Anterior cingulate cortex (tissue), 58 donors: ENCODE data around the gene IP6K2.

Experiments
- DNase-seq, 58 donors: peaks; one replicate each; lab custom pipeline; 2025; lab: John Stamatoyannopoulos, UW

Gene IP6K2

DNA sequence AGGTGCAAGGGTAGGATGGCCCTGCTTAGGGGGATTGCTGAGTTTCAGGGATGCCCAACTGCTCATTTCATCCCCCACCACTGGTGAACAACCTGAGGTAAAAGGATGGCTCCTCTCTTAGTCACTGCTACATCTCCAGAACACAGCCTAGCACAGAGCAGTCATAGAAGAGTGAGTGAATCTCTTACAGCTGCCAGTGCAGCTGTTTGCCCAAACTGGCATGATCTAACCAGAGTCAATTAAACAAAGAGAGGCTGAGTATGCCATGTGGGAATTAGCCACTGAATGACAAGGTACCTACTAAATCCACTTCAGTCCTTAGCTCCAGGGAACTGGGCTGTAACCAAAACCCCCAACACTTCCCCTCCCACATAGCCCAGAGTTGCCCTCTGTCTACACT, 24.5 kb downstream of the IP6K2 start:
- DNase-seq, result peak in 7 of 58 donors; percentile 10 to 30 (median 21)

DNA sequence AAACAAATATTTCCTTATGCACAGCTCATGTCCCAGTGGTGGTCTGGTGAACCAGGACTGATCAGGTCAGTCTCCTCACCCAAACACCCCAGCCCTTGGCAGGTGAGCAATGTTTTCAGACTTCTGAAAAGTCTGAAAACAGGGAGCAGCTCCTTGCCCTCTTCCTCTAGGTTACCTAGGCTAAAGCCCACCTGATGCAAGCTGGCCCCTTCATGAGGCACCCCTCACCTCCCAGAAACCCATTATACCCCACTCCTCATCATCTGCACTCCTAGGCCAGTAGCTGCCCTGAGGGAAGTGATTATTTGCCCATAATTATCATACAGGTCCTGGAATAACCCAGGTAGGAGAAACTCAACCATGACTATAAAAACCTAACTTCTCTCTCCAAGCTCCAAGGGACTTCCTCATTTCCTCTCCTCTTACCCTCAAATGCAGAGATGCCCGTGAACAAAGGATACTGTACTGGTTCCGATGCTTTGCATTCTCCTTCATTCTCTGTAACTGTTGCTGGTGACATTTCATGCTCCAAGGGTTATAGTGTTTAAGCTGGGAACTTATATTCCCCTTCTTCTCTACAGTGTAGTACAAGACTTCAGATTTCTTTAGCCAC, 26.1 kb downstream of the IP6K2 start:
- no peak for DNase-seq

DNA sequence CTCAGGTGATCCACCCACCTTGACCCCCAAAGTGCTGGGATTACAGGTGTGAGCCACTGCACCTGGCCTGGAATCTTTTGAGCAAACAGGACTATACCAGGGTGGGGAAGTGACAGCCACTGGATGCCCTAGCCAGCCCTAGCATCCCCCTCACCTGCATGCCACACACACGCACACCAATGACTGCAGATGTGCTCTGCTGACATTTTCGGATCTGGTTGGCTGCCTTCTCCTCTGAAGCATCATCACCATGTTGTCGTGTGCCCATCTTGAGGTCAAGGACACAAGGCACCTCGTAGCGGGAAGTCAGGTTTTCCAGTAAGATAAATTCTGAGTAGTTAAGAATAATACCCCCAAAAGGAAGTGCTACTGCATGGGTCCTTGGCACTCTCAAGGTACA, 27.6 kb downstream of the IP6K2 start:
- DNase-seq, result no peak

DNA sequence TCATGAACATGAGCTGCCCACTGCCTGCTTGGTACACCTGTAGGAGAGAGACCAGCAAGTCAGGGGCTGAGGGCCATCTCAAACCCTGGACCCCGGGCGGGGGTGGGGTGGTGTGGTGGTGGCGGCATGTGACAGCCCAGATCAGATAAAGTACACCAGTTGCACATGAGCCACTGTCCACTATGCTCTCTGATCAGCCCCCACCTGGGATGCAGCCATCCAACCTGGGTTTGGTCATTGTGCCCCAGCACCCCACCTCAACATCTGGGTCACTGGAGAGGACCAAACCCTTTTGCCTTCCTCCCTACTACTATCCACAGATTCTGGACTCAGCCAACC, 28.3 kb downstream of the IP6K2 start:
- no peak for DNase-seq

DNA sequence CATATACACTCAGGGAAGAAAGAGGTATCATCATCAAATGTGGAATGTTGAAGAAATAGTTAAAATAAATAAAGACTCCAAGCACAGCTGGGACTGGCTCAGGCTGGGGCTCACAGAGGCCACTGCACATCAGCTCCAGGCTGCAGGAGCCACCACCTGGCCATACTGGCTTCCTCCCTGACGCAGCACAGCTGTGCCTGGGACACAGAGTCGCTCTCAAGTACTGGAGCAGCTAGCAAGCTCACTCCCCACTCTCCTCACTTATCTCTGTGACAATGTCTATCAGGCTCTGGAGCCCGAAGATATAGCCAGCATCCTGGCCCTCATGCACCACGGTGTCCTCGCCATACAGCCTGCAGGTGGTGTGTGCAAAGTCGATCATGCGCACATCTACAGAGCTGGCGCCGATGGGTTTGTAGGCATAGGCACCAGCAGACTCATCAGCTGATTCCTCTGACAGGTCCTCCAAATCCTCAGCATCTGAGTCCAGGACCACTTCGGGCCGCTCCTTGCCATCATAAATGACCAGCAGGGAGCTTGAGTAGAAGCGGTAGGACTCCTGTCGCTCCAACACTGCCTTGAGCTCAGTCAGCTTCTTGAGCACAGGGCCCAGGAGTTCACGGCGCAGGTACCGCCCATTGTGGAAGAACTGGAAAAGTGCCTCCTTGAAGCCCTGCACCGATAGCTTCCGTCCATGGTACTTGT, 28.8 kb downstream of the IP6K2 start:
- DNase-seq, result no peak

DNA sequence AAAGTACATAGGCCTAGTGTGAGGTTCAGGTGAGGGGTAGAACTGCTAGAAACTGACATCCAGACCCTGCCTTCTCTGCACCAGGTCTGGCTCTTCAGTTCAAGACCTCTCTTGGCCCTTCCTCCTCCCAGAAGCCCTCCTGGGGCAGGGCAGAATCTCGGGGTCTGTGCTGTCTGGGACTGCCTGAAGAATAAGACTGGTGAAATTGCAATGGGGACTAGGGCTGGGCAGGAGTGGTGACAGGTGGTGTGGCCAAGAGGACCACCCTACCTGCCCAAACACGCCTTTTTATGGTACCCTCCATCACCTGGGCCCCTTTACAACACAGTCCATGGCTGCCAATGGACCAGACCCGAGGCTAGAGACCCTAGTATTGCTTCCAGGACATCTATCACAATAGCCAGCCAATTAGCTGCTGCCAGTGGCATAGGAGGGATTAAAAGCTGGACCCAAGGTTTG, 29.8 kb downstream of the IP6K2 start:
- DNase-seq, result no peak

DNA sequence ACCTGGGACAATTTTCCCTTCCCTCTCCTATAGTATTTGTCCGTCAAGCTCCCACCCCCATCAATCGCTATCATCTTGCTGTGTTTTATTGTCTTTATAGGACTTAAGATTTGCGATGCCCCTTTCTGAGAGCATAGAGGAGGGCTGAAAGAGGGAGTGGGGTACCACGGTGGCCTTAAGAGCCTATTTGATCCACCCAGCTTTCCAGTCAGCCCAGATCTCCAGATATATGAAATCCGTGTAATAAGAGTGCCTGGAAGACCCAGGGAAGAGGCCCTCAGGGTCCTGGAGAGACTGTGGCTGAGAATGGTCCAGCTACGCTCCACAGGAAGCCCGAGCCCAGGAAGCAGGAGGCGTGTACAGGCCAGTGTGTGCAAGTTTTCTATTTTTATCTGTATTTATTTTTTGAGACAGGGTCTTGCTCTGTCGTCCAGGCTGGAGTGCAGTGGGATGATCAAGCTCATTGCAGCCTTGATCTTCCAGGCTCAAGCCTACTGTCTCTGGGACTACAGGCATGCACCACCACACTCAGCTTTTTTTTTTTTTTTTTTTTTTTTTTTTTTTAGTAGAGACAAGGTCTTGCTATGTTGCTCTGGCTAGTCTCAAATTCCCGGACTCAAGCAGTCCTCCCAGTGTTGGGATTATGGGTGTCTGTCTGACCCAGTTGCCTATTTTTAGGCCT, 30.3 kb downstream of the IP6K2 start:
- DNase-seq, result no peak

DNA sequence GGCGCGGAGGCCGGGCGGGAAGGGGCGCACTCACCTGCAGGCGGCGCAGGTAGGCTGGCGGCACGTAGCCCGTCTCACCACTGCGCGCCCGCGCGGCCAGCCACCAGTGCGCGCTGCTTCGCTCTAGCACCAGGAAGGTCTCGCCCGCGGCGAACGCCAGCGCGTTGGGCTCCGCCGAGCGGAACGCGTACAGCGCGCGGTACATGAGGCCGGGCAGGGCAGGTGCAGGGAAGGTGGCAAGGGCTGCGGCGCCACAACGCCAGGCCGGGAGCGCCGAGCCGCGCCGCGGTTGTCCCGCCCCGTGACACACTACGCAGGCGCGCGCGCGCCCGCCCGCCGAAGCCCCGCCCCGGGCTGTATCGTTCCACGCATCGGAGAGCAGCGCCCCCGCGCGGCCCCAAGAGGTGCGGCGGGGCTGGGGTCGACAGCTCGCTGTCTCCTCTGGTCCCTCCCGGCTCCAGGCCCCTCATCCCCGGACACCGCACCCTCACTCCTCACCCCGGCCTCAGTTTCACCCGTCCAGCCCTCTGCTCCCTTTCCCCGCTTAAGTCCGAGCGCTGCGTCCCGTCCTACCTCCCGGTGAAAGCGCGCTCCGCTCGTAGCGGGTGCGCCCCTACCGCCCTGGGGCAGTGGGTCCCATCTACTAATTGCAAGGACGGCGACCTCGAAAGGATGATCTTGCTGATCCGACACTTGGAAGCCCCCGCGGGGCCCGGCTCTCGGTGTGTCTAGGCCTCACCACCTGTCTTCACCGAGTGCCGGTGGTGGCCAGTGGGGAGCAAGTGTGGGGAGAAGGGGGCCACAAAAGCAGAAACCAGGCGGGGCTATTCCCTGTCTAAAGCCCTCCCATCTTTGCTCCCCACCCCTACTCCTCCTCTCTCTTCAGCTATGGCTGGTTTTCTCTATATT, 31.2 kb downstream of the IP6K2 start, which contains the start of gene NCKIPSD:
Gene NCKIPSD (minus strand): TSS at position 313 of the 909 bp plus-strand sequence. CDS start 108 bp downstream, at position 205.
- peak in 56 of 58 donors; percentile 26 to 90 (median 75) for DNase-seq

DNA sequence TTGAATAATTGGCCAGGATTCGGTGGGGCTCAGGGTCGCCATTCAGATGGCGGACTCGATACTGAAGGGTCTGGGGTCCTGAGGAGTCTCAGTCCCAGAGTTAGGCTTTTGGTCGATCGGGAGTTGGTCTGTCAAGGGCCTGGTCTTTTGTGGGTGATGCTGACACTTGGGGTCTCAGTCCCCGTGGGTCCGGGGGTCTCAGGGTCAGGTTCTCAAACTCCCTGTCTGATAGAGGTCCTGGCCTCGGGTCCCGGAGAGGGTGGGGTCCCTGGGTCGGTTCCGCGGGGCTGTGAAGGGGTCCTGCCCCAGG, 31.8 kb downstream of the IP6K2 start:
- no peak for DNase-seq

DNA sequence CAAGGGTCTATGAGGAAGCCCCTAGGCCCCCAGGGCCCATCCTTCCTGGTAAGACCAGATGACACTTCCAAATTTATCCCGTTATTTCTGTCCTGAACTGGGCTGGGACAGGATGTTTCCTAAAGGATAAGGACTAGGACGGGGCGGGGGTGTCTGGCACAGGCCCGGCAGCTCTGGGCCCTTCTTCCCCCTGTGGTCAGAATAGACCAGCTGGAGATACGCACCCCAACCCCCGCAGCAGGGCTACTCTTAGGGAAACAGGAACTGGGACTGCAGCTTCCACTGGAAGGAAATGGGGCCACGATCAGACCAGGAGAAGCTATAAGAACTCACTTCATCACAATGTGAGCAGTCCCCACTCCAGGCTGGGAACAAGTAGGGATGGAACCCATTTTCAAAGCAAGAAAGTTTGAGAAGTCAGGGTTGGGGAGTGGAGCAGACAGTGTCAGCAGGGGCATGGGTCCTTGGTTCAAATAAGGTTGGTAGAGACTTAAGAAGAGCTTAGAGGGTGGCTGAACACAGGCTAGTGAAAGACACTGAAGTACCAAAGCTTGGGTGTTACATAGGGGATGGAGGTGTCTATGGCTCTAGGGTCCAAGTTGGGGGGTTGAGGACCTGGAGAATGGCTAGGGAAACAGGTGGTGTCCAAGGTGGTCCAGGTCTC, 32.4 kb downstream of the IP6K2 start:
- peak in 7 of 58 donors; percentile 10 to 34 (median 19) for DNase-seq

DNA sequence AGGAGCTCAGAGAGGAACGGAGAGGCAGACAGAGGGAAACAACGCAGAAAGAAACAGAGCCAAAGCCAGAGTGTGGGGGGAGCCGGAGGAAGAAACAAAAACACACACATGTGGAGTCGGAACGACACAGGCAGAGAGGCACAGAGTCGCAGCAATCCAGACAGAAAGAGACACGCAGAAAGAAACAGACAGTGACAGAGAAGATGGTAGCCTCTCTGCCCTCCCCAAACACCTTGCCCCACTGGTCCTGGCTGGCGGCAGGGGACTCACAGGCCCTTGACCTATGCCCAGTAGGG, 33.0 kb downstream of the IP6K2 start:
- peak in 1 of 58 donors; percentile 20 for DNase-seq

DNA sequence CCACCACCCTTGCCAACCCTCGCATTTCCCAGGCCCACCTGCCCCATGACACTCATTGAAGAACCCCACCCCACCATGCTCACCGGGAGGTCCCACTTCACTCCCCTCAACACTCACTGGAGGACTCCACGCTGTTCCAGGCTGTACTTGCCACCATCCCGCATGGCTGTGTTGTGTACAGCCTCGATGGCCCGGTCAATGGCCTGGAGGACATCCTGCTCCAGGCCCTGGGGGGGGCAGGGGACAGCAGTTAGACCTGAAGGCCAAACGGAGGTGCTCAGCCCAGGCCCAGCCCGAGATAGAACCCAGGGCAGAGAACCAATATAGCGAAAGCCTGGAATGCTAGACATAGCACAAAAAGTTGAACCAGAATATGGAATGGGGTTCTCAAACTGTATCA, 34.2 kb downstream of the IP6K2 start:
- DNase-seq, result no peak

DNA sequence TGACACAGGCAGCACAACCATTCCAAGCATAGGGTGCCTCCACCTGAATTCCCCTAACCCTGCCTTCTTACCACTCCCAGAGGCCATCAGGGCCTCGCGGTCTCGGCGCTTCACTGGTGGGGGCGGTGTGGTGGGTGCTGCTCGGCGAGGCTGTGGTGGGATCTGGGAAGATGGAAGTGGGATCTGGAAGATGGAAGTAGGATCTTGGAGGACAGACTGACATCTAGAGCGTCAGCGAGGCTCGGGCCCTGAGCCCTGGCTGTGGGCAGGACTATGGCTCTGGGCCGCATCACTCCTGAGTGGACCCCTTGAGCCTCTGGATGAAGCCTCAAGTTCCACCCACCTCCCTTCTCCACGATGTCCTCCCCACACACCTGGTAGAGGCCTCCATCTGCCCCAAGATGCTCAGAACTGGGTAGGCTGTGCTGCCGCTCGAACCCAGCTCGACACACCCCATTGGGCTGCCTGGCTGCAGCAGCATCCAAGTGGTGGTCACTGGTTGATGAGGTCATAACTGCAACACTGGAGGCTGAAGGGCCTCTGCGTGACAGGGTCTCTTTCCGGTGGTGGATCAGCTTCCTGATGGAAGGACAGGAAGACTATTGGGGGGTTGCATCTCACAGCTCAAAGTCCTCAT, 34.9 kb downstream of the IP6K2 start:
- DNase-seq, result no peak

DNA sequence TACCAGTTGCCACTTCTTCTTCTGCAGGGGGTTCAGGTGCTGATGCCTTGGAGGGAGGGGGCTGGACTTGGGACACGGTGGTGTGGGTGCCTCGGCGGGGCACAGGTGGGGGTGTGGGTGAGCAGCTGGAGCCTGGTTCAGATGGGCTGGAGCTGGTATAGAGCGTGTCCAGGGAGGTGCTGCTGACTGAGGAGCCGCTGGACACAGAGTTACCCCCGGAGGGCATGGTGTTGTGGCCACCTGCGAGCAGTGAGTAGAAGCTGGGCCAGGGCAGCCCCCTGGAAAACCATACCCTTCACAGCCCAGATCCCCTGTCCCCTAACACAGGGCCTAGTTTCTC, 35.5 kb downstream of the IP6K2 start:
- no peak for DNase-seq

DNA sequence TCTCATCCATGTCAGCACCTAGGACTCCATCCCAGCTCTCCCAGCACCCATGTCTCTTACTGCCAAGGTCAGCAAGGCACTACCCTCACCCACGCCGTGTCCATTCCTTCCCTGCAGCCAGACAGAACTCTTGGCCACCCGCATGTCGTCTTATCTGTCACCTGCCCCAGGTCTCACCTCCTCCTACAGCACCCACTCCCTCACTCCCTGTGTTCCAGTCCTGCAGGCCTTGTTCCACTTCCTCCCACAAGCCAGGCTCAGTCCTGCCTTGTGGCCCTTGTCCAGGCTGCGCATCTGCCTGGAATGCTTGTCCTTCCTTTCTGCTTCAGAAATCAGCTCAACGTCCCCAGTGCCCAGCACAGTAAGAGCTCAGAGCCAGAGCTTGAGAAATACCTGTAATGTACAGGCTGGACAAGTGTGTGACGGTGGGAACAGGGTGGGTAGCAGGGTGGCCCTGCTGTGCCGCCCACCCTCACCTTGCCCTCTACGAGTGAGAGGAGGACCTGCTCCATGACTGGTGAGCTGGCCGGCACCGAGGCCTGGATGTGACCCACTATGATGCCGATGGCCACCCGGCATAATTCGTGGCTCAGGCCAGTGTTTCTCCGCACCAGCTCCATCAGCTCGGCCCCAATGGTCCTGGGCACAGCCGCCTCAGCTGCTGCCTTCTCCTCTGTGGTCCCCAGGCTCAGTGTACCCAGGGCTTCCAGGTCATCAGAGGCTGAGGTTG, 36.0 kb downstream of the IP6K2 start:
- no peak for DNase-seq

DNA sequence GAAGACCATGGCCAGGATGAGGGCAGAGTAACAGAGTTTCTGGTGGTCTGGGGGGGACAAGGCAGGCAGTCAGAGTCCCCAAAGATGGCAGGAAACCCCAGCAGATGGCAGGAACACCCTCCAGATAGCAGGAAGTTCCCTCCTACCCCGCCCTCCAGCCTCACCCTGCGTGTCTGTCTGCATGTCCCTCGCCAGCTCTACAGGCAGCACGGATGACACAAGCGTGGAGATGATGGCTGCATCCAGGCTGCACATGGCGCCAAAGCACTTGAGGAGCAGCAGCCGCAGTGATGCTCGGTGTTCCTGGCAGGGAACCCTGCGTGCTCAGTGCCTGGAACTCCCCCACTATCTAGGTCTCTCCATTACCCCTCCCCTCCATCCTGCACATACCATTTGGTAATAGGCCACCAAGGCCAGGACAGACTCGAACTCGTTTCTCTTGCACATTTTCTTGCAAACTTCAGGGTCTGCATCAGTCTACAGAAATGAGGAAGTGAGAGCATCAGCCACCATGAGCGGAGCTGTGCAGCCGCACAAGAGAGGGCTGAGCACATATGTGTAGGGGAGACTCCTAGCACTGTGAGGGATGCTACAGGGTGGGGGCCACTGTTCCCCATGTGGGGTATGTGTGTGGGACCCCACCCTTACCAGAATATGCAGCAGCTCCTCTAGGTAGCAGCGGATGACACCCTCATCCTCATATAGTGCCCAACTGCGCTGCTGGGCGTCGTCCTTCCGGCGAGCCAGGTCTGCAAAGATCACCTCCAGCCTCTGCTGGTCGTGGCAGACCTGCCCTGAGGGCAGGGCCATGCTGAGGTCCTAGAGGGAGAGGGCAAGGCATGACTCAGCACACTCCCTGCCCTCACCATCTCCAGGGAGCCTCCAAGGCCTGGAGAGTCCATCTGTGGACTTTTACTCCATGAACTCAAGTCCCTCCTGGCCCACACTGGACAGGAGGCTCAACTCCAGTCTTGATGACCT, 37.3 kb downstream of the IP6K2 start:
- DNase-seq, result no peak

DNA sequence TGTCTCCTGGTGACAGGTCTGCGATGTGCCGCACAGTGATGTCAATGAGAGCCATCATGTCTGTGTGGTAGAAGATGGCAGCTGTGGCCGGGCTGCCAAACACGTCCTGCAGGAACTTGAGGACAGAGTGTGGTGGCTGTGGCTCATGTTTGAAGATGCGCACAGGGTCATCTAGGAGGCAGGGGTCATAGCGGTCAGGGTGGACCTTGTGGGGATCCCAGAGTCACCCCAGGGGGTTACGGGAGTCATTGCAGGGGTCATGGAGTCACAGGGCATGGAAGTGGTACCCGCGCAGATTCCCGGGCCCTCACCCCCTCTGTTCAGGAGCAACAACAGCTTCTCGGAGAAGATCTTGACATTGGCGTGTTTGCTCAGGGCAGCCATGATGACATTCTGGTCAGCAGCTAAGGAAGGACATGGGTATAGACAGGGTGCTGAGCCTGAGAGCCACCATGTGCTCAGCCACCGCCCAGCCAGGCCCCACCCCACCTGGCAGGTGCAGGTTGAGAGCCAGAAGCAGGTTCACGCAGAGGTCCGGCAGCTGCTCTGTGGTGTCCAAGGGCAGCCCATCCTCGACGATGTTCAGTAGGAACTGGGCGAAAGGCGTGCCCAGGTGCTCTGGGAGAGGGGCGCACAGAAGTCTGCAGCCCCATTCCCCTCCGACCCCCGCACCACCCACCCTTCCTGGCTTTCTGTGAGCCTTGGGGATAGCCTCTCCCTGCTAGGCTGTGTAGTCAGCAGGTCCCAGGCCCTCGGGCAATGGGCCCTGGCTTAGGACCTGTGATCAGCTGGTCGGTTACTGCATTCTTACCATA, 38.2 kb downstream of the IP6K2 start:
- no peak for DNase-seq
